H1 (cell line): ENCODE results near the gene KMT2E. TPM values are rescaled to one million over a fixed set of nuclear protein-coding genes. Genes with fewer than 3 reads are reported as not detected.

Source experiments
- CTCF ChIA-PET: fragments of 300-600 bp; sonication (Branson Sonifier 250); formaldehyde crosslinking; loops from one replicate; lab custom pipeline; 2021; ENCODE audit not compliant: partially characterized antibody; lab: Charles Lee
- POLR2A ChIA-PET: fragments of 300-600 bp; sonication (Branson Sonifier 250); formaldehyde crosslinking; loops from one replicate; lab custom pipeline; 2021; ENCODE audit warnings: inconsistent platforms; ENCODE audit not compliant: partially characterized antibody; lab: Charles Lee
- DNase-seq, 2 experiments: peaks; one replicate each; pipeline versions ENCODE4 v3.0.0 to v3.0.0-alpha.2; 2010 to 2022; ENCODE audit warnings: low spot score in 2 of 2, low read depth in 1 of 2, mixed read lengths in 1 of 2
- FAIRE-seq: peaks from 2 replicates; lab custom pipeline; 2011; peaks lifted over from hg19 to GRCh38; lab: Jason Lieb, UNC
- H2AFZ ChIP-seq: 2 replicates; pipeline ENCODE4 v1.8.1; 2012; ENCODE audit warnings: low read length, inconsistent platforms
- H2AK5ac ChIP-seq: 2 replicates; pipeline ENCODE4 v1.6.1; 2013; ENCODE audit warnings: low read depth, low read length
- H2BK120ac ChIP-seq: replicated peaks from 2 replicates; pipeline ENCODE3; 2013; ENCODE audit warnings: low read depth, low read length, inconsistent platforms
- H2BK12ac ChIP-seq: 2 replicates; pipeline ENCODE4 v1.6.1; 2013; ENCODE audit warnings: low read depth, low read length
- H2BK15ac ChIP-seq: 2 replicates; pipeline ENCODE4 v1.6.1; 2013; ENCODE audit warnings: low read length
- H2BK20ac ChIP-seq: 2 replicates; pipeline ENCODE4 v1.6.1; 2013; ENCODE audit warnings: low read length
- H2BK5ac ChIP-seq: 2 replicates; pipeline ENCODE4 v1.6.1; 2013; ENCODE audit warnings: low read depth, low read length
- H3K14ac ChIP-seq: 2 replicates; pipeline ENCODE4 v1.6.1; 2013; ENCODE audit warnings: inconsistent platforms; ENCODE audit not compliant: insufficient read length
- H3K18ac ChIP-seq: 2 replicates; pipeline ENCODE4 v1.6.1; 2013; ENCODE audit warnings: low read length; ENCODE audit errors: extremely low read depth
- H3K23ac ChIP-seq: 2 replicates; pipeline ENCODE4 v1.6.1; 2013; ENCODE audit warnings: inconsistent platforms; ENCODE audit not compliant: insufficient read length
- H3K23me2 ChIP-seq: 2 replicates; pipeline ENCODE4 v1.6.1; 2013; ENCODE audit warnings: low read depth, low read length
- H3K27ac ChIP-seq: 2 replicates; pipeline ENCODE4 v1.6.1; 2011; ENCODE audit warnings: low read depth, low read length, inconsistent platforms
- H3K27me3 ChIP-seq, 4 experiments: replicated peaks in 1 of 4; 1 replicate in 1 of 4; 2 replicates in 3 of 4; pipeline versions ENCODE4 v1.6.1 to v1.8.1; 2011 to 2013; ENCODE audit warnings: low read length in 3 of 4, mild to moderate bottlenecking in 3 of 4, inconsistent platforms in 2 of 4, mixed read lengths in 2 of 4, moderate library complexity in 1 of 4; ENCODE audit not compliant: control insufficient read depth in 3 of 4, insufficient read depth in 3 of 4; ENCODE audit errors: extremely low read depth in 1 of 4
- H3K36me3 ChIP-seq, 4 experiments: 2 replicates each; pipeline versions ENCODE4 v1.6.1 to v1.8.1; 2011 to 2013; ENCODE audit warnings: mild to moderate bottlenecking in 4 of 4, low read length in 3 of 4, moderate library complexity in 2 of 4, control low read depth in 1 of 4, inconsistent platforms in 1 of 4; ENCODE audit not compliant: insufficient read depth in 4 of 4, control insufficient read depth in 2 of 4
- H3K4ac ChIP-seq: replicated peaks from 2 replicates; pipeline ENCODE3; 2013; ENCODE audit warnings: low read length, low read depth, mixed read lengths, inconsistent platforms; ENCODE audit not compliant: insufficient read length
- H3K4me1 ChIP-seq, 4 experiments: replicated peaks in 1 of 4; 1 replicate in 1 of 4; 2 replicates in 3 of 4; pipeline versions ENCODE4 v1.6.1 to v1.8.1; 2011 to 2013; ENCODE audit warnings: low read length in 3 of 4, inconsistent platforms in 2 of 4, mixed read lengths in 1 of 4; ENCODE audit not compliant: insufficient read depth in 4 of 4, control insufficient read depth in 3 of 4
- H3K4me2 ChIP-seq, 2 experiments: 2 replicates each; pipeline versions ENCODE4 v1.6.1 to v1.8.1; 2011 to 2013; ENCODE audit warnings: low read depth in 2 of 2, low read length in 2 of 2, control low read depth in 1 of 2, inconsistent platforms in 1 of 2, mild to moderate bottlenecking in 1 of 2; ENCODE audit not compliant: insufficient read depth in 1 of 2
- H3K4me3 ChIP-seq, 4 experiments: fragments of 200-600, 300-600 bp in 1 of 4; sonication (generic), shearing (Covaris generic), sonication (Bioruptor Twin) in 1 of 4; 2 replicates each; pipeline versions ENCODE4 v1.5.1 to v1.8.1; 2011 to 2016; ENCODE audit warnings: low read length in 4 of 4, low read depth in 3 of 4, control low read depth in 2 of 4, inconsistent platforms in 2 of 4, mild to moderate bottlenecking in 2 of 4, mixed read lengths in 1 of 4, moderate library complexity in 1 of 4; ENCODE audit not compliant: insufficient read depth in 2 of 4; ENCODE audit errors: extremely low read depth in 1 of 4
- H3K56ac ChIP-seq: replicated peaks from 2 replicates; pipeline ENCODE3; 2013; ENCODE audit warnings: low read depth, mild to moderate bottlenecking, mixed read lengths, low read length, inconsistent platforms; ENCODE audit not compliant: insufficient read length
- H3K79me1 ChIP-seq: 2 replicates; pipeline ENCODE4 v1.6.1; 2013; ENCODE audit warnings: low read depth, low read length, control low read depth
- H3K79me2 ChIP-seq, 2 experiments: 2 replicates each; pipeline versions ENCODE4 v1.6.1 to v1.8.1; 2012 to 2013; ENCODE audit warnings: low read length in 2 of 2, mild to moderate bottlenecking in 2 of 2, inconsistent platforms in 1 of 2; ENCODE audit not compliant: insufficient read depth in 2 of 2, control insufficient read depth in 1 of 2
- H3K9ac ChIP-seq, 4 experiments: replicated peaks in 1 of 4; 1 replicate in 1 of 4; 2 replicates in 3 of 4; pipeline versions ENCODE4 v1.6.1 to v1.8.1; 2011 to 2013; ENCODE audit warnings: low read depth in 3 of 4, low read length in 3 of 4, control low read depth in 2 of 4, mild to moderate bottlenecking in 2 of 4, moderate library complexity in 2 of 4, inconsistent platforms in 1 of 4; ENCODE audit errors: extremely low read depth in 1 of 4
- H3K9me3 ChIP-seq, 2 experiments: 2 replicates each; pipeline versions ENCODE4 v1.6.1 to v1.8.1; 2012 to 2013; ENCODE audit warnings: mild to moderate bottlenecking in 2 of 2, moderate library complexity in 2 of 2, control low read depth in 1 of 2, inconsistent platforms in 1 of 2, low read depth in 1 of 2, low read length in 1 of 2, mixed read lengths in 1 of 2; ENCODE audit not compliant: insufficient read depth in 2 of 2
- H4K20me1 ChIP-seq, 2 experiments: replicated peaks in 1 of 2; 2 replicates each; pipeline versions ENCODE3 to v1.8.1; 2011 to 2013; ENCODE audit warnings: inconsistent platforms in 2 of 2, low read length in 2 of 2, mild to moderate bottlenecking in 1 of 2; ENCODE audit not compliant: insufficient read depth in 2 of 2, control insufficient read depth in 1 of 2
- H4K5ac ChIP-seq: 2 replicates; pipeline ENCODE4 v1.6.1; 2013; ENCODE audit warnings: low read length, low read depth, mixed read lengths, inconsistent platforms; ENCODE audit not compliant: insufficient read length
- H4K8ac ChIP-seq: 2 replicates; pipeline ENCODE4 v1.8.0; 2013; ENCODE audit warnings: mild to moderate bottlenecking, moderate library complexity, low read length, inconsistent platforms; ENCODE audit not compliant: insufficient read depth; ENCODE audit errors: extremely low read depth
- H4K91ac ChIP-seq: replicated peaks from 2 replicates; pipeline ENCODE3; 2013; ENCODE audit warnings: low read length, mixed read lengths, inconsistent platforms; ENCODE audit not compliant: insufficient read length
- CEBPB ChIP-seq: IDR thresholded peaks from 2 replicates; pipeline ENCODE4 v1.6.1; 2012; ENCODE audit warnings: low read depth, low read length
- CREB1 ChIP-seq: IDR thresholded peaks from 2 replicates; pipeline ENCODE4 v1.6.1; 2012; ENCODE audit warnings: inconsistent platforms
- EGR1 ChIP-seq: IDR thresholded peaks from 2 replicates; pipeline ENCODE4 v1.6.1; 2011; ENCODE audit warnings: low read depth, low read length, borderline replicate concordance
- EZH2 ChIP-seq: fragments of 200-600 bp; sonication (generic); IDR thresholded peaks from 2 replicates; pipeline ENCODE4 v1.7.1; 2012; ENCODE audit warnings: low read depth, mild to moderate bottlenecking, moderate library complexity, low read length, inconsistent platforms; ENCODE audit not compliant: severe bottlenecking
- JUND ChIP-seq: IDR thresholded peaks from 2 replicates; pipeline ENCODE4 v1.6.1; 2011; ENCODE audit warnings: mild to moderate bottlenecking, improper control_type of control experiment, low read length
- SAP30 ChIP-seq: fragments of 300-600 bp; sonication (generic); IDR thresholded peaks from 2 replicates; pipeline ENCODE4 v1.7.1; 2012; ENCODE audit warnings: low read length, moderate library complexity, mild to moderate bottlenecking, inconsistent platforms; ENCODE audit not compliant: insufficient read depth, insufficient replicate concordance
- TBP ChIP-seq: IDR thresholded peaks from 2 replicates; pipeline ENCODE4 v1.6.1; 2011; ENCODE audit warnings: low read depth, low read length, improper control_type of control experiment
- TCF12 ChIP-seq: IDR thresholded peaks from 2 replicates; pipeline ENCODE4 v1.6.1; 2011; ENCODE audit warnings: low read depth, mild to moderate bottlenecking, low read length
- WGBS, 2 experiments: shearing (Covaris generic) in 1 of 2; methylation state at CpG; one replicate each; pipeline versions ENCODE4 v1.1.6 to v1.1.7; 2013 to 2015; ENCODE audit warnings: low lambda C conversion rate in 2 of 2, mixed read lengths in 2 of 2, inconsistent platforms in 1 of 2, low coverage in 1 of 2, missing lambda C conversion rate in 1 of 2; ENCODE audit not compliant: insufficient replicate concordance in 2 of 2, insufficient coverage in 1 of 2, insufficient read length in 1 of 2; ENCODE audit errors: extremely low coverage in 1 of 2, missing lambda C conversion rate in 1 of 2; 5-methylcytosine and 5-hydroxymethylcytosine counted together
- polyA plus RNA-seq, 7 experiments: library from polyadenylated mRNA; depleted of rRNA in 3 of 7; stranded (reverse) in 5 of 7; unstranded in 2 of 7; fragments of >200 nt in 5 of 7; fragments of 200-250 nt in 2 of 7; gene quantifications; 1 replicate in 5 of 7; 2 replicates in 1 of 7; 4 replicates in 1 of 7; pipeline versions ENCODE4 v1.2.1 to v1.2.3, GENCODE V29; 2011 to 2013; ENCODE audit warnings: missing spikeins in 2 of 7, mixed read lengths in 2 of 7
- total RNA-seq: library from RNA; stranded (reverse); fragmentation: NEBNext Ultra II Directional; extraction: Animal tissue kit (Norgen Biotek cat#: 25700); gene quantifications from 2 replicates; pipeline ENCODE4 v1.2.1, GENCODE V29; 2021
- TF ChIP-seq, protein P1 (sequence below): IDR thresholded peaks from 2 replicates; pipeline ENCODE4 v1.6.1; 2012; ENCODE audit warnings: inconsistent platforms
- TF ChIP-seq, protein P2 (sequence below), 3 experiments: IDR thresholded peaks; 1 replicate in 2 of 3; 2 replicates in 1 of 3; pipeline versions ENCODE4 v1.5.1 to v1.6.1; 2011; ENCODE audit warnings: low read length in 3 of 3, mild to moderate bottlenecking in 3 of 3, inconsistent platforms in 2 of 3, low read depth in 1 of 3, moderate library complexity in 1 of 3; ENCODE audit not compliant: insufficient read depth in 1 of 3; ENCODE audit errors: control extremely low read depth in 1 of 3

Gene KMT2E
- total and polyA plus RNA-seq, 2 of the 8 experiments (the other 6 are each of a cell fraction or from before 2014, with no cell fraction given): 10.9 to 45.0 TPM

DNA sequence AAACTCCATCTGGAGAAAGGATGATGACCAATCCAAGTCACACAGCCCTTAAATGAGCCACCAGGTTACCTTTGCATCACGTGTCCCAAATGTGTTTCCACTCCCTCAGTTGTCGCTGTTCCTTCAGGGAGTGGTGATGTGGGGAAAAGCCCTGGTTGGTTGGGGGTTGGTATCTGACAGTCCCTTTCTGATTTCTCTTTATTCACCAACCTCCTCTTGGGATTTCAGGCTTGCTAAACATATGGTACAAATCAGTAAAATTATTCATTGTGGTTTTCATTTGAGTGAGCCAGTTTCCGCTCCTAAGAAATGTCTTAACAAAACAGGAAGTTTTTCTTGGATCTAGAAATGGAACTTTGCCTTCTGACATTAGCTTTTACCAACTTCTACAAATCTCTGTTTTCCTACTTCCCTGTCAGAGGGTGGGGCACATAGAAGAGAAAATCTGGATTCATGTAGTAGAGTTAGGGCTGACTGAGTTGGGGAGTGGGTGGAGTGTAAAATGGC, 40.0 kb upstream of the KMT2E start:
- Histone ChIP-seq H3K27me3 (no peaks in the 10 kb centered on the region), H3K4me3 (no peak overlapping the region), H4K5ac (no peak overlapping the region), H3K9ac (no peak overlapping the region), H2AK5ac (no peak overlapping the region), H2BK12ac (no peak overlapping the region), H2BK5ac (no peak overlapping the region), H2AFZ (no peak overlapping the region), H3K4ac (no peak overlapping the region), H3K36me3 (no peaks in the 10 kb centered on the region), H2BK15ac (no peak overlapping the region), H3K56ac (no peak overlapping the region), H4K20me1 (no peaks in the 10 kb centered on the region), H3K9me3 (no peaks in the 10 kb centered on the region; a peak in 1 of 4 replicates), H3K23ac (no peak overlapping the region), H4K91ac (no peak overlapping the region), H3K4me1 (peaks cover 0 to under 1% (median 0%) of the 10 kb centered on the region in 4 experiments; a peak in 3 of 7 replicates), H3K79me2 (no peaks in the 10 kb centered on the region), H3K18ac (no peak overlapping the region), H2BK20ac (no peak overlapping the region), H3K27ac (no peak overlapping the region), H3K14ac (no peak overlapping the region), H4K8ac (no peak overlapping the region), H3K23me2 (no peaks in the 10 kb centered on the region), H3K79me1 (no peaks in the 10 kb centered on the region), H2BK120ac (no peak overlapping the region), H3K4me2 (no peak overlapping the region)
- 94% methylated on average over 3 of the region's 3 CpGs; no CpG with 5 or more reads in 1 of the 2 experiments for WGBS, 2 experiments
- POLR2A ChIA-PET: interaction anchor here (5.9 kb wide), 1 partner anchor 9 kb away, joined by 36 read pairs; no protein-coding TSS in a partner anchor
- CTCF ChIA-PET: interaction anchor here (0.5 to 2.6 kb wide), 2 partner anchors 7 to 454 kb away, joined by 3 to 13 read pairs; no protein-coding TSS in a partner anchor
- FAIRE-seq: no peak
- DNase-seq: peak in 1 of 2 experiments; percentile 16
- TF ChIP-seq, protein P1, sequence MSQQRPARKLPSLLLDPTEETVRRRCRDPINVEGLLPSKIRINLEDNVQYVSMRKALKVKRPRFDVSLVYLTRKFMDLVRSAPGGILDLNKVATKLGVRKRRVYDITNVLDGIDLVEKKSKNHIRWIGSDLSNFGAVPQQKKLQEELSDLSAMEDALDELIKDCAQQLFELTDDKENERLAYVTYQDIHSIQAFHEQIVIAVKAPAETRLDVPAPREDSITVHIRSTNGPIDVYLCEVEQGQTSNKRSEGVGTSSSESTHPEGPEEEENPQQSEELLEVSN: no peak
- TF ChIP-seq TCF12: no peak
- TF ChIP-seq, protein P2, sequence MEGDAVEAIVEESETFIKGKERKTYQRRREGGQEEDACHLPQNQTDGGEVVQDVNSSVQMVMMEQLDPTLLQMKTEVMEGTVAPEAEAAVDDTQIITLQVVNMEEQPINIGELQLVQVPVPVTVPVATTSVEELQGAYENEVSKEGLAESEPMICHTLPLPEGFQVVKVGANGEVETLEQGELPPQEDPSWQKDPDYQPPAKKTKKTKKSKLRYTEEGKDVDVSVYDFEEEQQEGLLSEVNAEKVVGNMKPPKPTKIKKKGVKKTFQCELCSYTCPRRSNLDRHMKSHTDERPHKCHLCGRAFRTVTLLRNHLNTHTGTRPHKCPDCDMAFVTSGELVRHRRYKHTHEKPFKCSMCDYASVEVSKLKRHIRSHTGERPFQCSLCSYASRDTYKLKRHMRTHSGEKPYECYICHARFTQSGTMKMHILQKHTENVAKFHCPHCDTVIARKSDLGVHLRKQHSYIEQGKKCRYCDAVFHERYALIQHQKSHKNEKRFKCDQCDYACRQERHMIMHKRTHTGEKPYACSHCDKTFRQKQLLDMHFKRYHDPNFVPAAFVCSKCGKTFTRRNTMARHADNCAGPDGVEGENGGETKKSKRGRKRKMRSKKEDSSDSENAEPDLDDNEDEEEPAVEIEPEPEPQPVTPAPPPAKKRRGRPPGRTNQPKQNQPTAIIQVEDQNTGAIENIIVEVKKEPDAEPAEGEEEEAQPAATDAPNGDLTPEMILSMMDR (IDR thresholded peaks at IDR 0.05; ENCODE audit: control extremely low read depth in 1 of 3, insufficient read depth in 1 of 3, low read depth in 1 of 3, low read length in 3 of 3): no peak
- TF ChIP-seq JUND: no peak
- TF ChIP-seq SAP30: no peak
- no peak for TF ChIP-seq EZH2
- TF ChIP-seq CREB1: no peak
- TF ChIP-seq TBP: no peak
- TF ChIP-seq EGR1: no peak
- TF ChIP-seq CEBPB: no peak
